Myocyte (in vitro differentiated cells): Measurements from ENCODE around the gene BACH2. TPM values are rescaled to one million over a fixed set of nuclear protein-coding genes. Genes with fewer than 3 reads are reported as not detected.
"Not testable (repeated sequence)": the region's sequence is repeated elsewhere in the genome, so short reads cannot be mapped to it uniquely, and the experiment has no call there.

Experiments
- DNase-seq: peaks from one replicate; pipeline ENCODE4 v3.0.0-alpha.2; 2012; ENCODE audit warnings: low read depth
- total RNA-seq: library from RNA; depleted of rRNA; stranded (reverse); fragments of >200 nt; gene quantifications from 2 replicates; pipeline ENCODE4 v1.2.3, GENCODE V29; 2014

BACH2 gene
- total RNA-seq, 1 donor from 2014 or later, result 0.13 TPM

GRCh38 chr6:90184334-90185298, 112.0 kb downstream of the BACH2 start:
- DNase-seq, result no peak

- DNase-seq, result no peak
These were observed 112.9 kb downstream of the BACH2 start for GRCh38 chr6:90183587-90184333.

- DNase-seq, result no peak
These were observed 116.1 kb downstream of the BACH2 start for GRCh38 chr6:90180526-90180925.

GRCh38 chr6:90179190-90180169, 117.2 kb downstream of the BACH2 start:
- peak; percentile 22 for DNase-seq

GRCh38 chr6:90178384-90178855, 118.2 kb downstream of the BACH2 start:
- peak; percentile 44 for DNase-seq

- DNase-seq, result no peak
These were observed 118.9 kb downstream of the BACH2 start for GRCh38 chr6:90177544-90178383.

- no peak for DNase-seq
These were observed 120.8 kb downstream of the BACH2 start for GRCh38 chr6:90175627-90176538.

GRCh38 chr6:90173262-90173925, 123.2 kb downstream of the BACH2 start:
- no peak for DNase-seq

- no peak for DNase-seq
These were observed 126.0 kb downstream of the BACH2 start for GRCh38 chr6:90170601-90171000.

GRCh38 chr6:90169374-90169773, 127.3 kb downstream of the BACH2 start:
- peak; percentile 88 for DNase-seq

GRCh38 chr6:90168693-90169131, 127.9 kb downstream of the BACH2 start:
- DNase-seq, result no peak

- no peak for DNase-seq
These were observed 128.9 kb downstream of the BACH2 start for GRCh38 chr6:90167514-90168379.

GRCh38 chr6:90166155-90166924, 130.3 kb downstream of the BACH2 start:
- not testable (repeated sequence) for DNase-seq

- DNase-seq, result no peak
These were observed 133.8 kb downstream of the BACH2 start for GRCh38 chr6:90162648-90163387.

- DNase-seq, result no peak
These were observed 136.6 kb downstream of the BACH2 start for GRCh38 chr6:90160013-90160412.

GRCh38 chr6:90159452-90159851, 137.2 kb downstream of the BACH2 start:
- DNase-seq, result no peak
